K562 (cell line): ENCODE results near the gene ACAD8. TPM values are rescaled to one million over a fixed set of nuclear protein-coding genes. Genes with fewer than 3 reads are reported as not detected.
A peak's percentile ranks its signal among the peaks of the same experiment; 100 is the strongest.

Experiments used
- ATAC-seq: fragments of 200-7000 bp; cut with Tn5 transposase; 3 replicates; pipeline ENCODE4 v1.9.1; 2020; ENCODE audit warnings: moderate library complexity
- BruUV-seq: library from RNA; stranded (reverse); fragments of 400-500 nt; replicated peaks from 2 replicates; lab custom pipeline; 2021; lab: Mats Ljungman, UMichigan
- CTCF ChIA-PET: fragments of 300-600 bp; formaldehyde crosslinking; extraction: SDS; loops from one replicate; lab custom pipeline; 2021; ENCODE audit warnings: low intra/inter-chr PET ratio; lab: Yijun Ruan, JAX
- POLR2A ChIA-PET: fragments of 300-600, 350-650 bp; sonication (Branson Sonifier 250); formaldehyde crosslinking; extraction: SDS; loops from one replicate; lab custom pipeline; 2021; ENCODE audit warnings: antibody characterized with exemption, inconsistent platforms; lab: Yijun Ruan, JAX
- DNase-seq, 4 experiments: peaks; one replicate each; pipeline versions ENCODE4 v3.0.0 to v3.0.0-alpha.2; 2011 to 2018; ENCODE audit warnings: low spot score in 3 of 4, mixed read lengths in 3 of 4; ENCODE audit errors: extremely low read depth in 1 of 4
- FAIRE-seq: peaks from 2 replicates; lab custom pipeline; 2011; peaks lifted over from hg19 to GRCh38; lab: Jason Lieb, UNC
- H2AFZ ChIP-seq: 2 replicates; pipeline ENCODE4 v1.6.0; 2011; ENCODE audit warnings: low read depth, low read length, control low read depth, inconsistent platforms
- H3K27ac ChIP-seq: fragments of 200-600 bp; 3 replicates; pipeline ENCODE4 v1.8.0; 2011; ENCODE audit warnings: low read depth, mild to moderate bottlenecking, control low read depth, inconsistent platforms, low read length, moderate library complexity, mixed read lengths; ENCODE audit errors: extremely low read depth
- H3K27me3 ChIP-seq, 2 experiments: fragments of 300-600 bp in 1 of 2; 2 replicates in 1 of 2; 3 replicates in 1 of 2; pipeline versions ENCODE4 v1.6.0 to v1.8.0; 2011; ENCODE audit warnings: inconsistent platforms in 2 of 2, low read length in 2 of 2, mild to moderate bottlenecking in 1 of 2, mixed read lengths in 1 of 2, moderate library complexity in 1 of 2; ENCODE audit not compliant: control insufficient read depth in 2 of 2, insufficient read depth in 2 of 2
- H3K36me3 ChIP-seq: fragments of 300-600 bp; 3 replicates; pipeline ENCODE4 v1.8.0; 2011; ENCODE audit warnings: mild to moderate bottlenecking, low read length, inconsistent platforms; ENCODE audit not compliant: control insufficient read depth, insufficient read depth
- H3K4me1 ChIP-seq, 2 experiments: fragments of 200-600 bp in 1 of 2; replicated peaks in 1 of 2; 2 replicates in 1 of 2; 3 replicates in 1 of 2; pipeline versions ENCODE4 v1.5.1 to v1.8.0; 2011; ENCODE audit warnings: inconsistent platforms in 2 of 2, low read length in 2 of 2, mild to moderate bottlenecking in 1 of 2, mixed read lengths in 1 of 2, moderate library complexity in 1 of 2; ENCODE audit not compliant: control insufficient read depth in 2 of 2, insufficient read depth in 2 of 2
- H3K4me2 ChIP-seq: 2 replicates; pipeline ENCODE4 v1.6.1; 2011; ENCODE audit warnings: low read length, control low read depth, inconsistent platforms, mixed read lengths; ENCODE audit not compliant: insufficient read depth
- H3K4me3 ChIP-seq: fragments of 200-600 bp; sonication (generic), shearing (Covaris generic); 2 replicates; pipeline ENCODE4 v1.5.1; 2016; ENCODE audit warnings: control low read depth, inconsistent platforms
- H3K79me2 ChIP-seq: fragments of 200-600 bp; 3 replicates; pipeline ENCODE4 v1.8.0; 2011; ENCODE audit warnings: low read length, inconsistent platforms; ENCODE audit not compliant: control insufficient read depth, insufficient read depth
- H3K9ac ChIP-seq, 2 experiments: 2 replicates each; pipeline versions ENCODE4 v1.6.0 to v1.6.1; 2011; ENCODE audit warnings: low read depth in 2 of 2, low read length in 2 of 2, control low read depth in 1 of 2, inconsistent platforms in 1 of 2, mild to moderate bottlenecking in 1 of 2, mixed read lengths in 1 of 2; ENCODE audit not compliant: insufficient read depth in 1 of 2
- H3K9me1 ChIP-seq: one replicate; pipeline ENCODE4 v1.6.0; 2011; ENCODE audit warnings: inconsistent platforms, mild to moderate bottlenecking, low read length, moderate library complexity; ENCODE audit not compliant: control insufficient read depth, insufficient read depth
- H3K9me3 ChIP-seq: replicated peaks from 2 replicates; pipeline ENCODE4 v1.5.1; 2011; ENCODE audit warnings: low read depth, low read length, inconsistent platforms; ENCODE audit not compliant: control insufficient read depth, insufficient read depth
- H4K20me1 ChIP-seq: replicated peaks from 2 replicates; pipeline ENCODE4 v1.6.1; 2011; ENCODE audit warnings: low read length, inconsistent platforms, mixed read lengths; ENCODE audit not compliant: control insufficient read depth, insufficient read depth
- CBX8 ChIP-seq: fragments of 200-600 bp; sonication (generic); IDR thresholded peaks from 2 replicates; pipeline ENCODE4 v1.6.1; 2012; ENCODE audit warnings: borderline replicate concordance, mixed run types, low read depth, mild to moderate bottlenecking, moderate library complexity, mixed read lengths, low read length, control low read depth, inconsistent platforms; ENCODE audit not compliant: poor library complexity, severe bottlenecking; ENCODE audit errors: extremely low read depth
- POLR2G ChIP-seq: fragments of 200-400 bp; formaldehyde crosslinking; IDR thresholded peaks from 2 replicates; pipeline ENCODE4 v1.6.1; 2017; ENCODE audit warnings: low read depth, mild to moderate bottlenecking, antibody characterized with exemption, low read length, moderate library complexity
- ZBTB8A ChIP-seq: fragments of 450-650 bp; IDR thresholded peaks from 2 replicates; pipeline ENCODE4 v1.6.1; 2018; ENCODE audit warnings: mild to moderate bottlenecking, moderate library complexity; ENCODE audit not compliant: partially characterized antibody
- WGBS: fragments of 100-300 bp; shearing (Covaris generic); methylation state at CpG from one replicate; pipeline ENCODE4 v1.1.6; 2016; ENCODE audit warnings: low coverage, mixed read lengths; ENCODE audit not compliant: insufficient coverage; ENCODE audit errors: missing lambda C conversion rate; 5-methylcytosine and 5-hydroxymethylcytosine counted together
- in situ Hi-C: fragments of 300-500 bp; cut with MboI; formaldehyde crosslinking; loops from 4 replicates; pipeline ENCODE4 v1.15.0; 2018; ENCODE audit warnings: inconsistent platforms, mixed read lengths
- intact Hi-C: fragments of 100-400 bp; cut with micrococcal nuclease; formaldehyde crosslinking; loops from 2 replicates; pipeline ENCODE4 v1.14.2; 2022
- polyA plus RNA-seq, 8 experiments: library from polyadenylated mRNA; depleted of rRNA in 4 of 8; stranded (reverse) in 5 of 8; unstranded in 3 of 8; fragments of >200 nt; fragmentation: Nextera tagmentation in 2 of 8; fragmentation: Illumina TruSeq in 1 of 8; extraction: Ambion mirVana in 2 of 8; extraction: Trizol in 1 of 8; gene quantifications; 2 replicates each; pipeline versions ENCODE4 v1.2.1 to v1.2.3, GENCODE V29; 2011 to 2014; ENCODE audit warnings: inconsistent platforms in 1 of 8, missing spikeins in 1 of 8
- total RNA-seq, 7 experiments: library from RNA; depleted of rRNA in 6 of 7; stranded (reverse); fragments of >200 nt in 6 of 7; fragmentation: Illumina TruSeq in 2 of 7; extraction: Trizol in 2 of 7; gene quantifications; 2 replicates each; pipeline versions ENCODE4 v1.2.1 to v1.2.3, GENCODE V29; 2011 to 2021; ENCODE audit warnings: low replicate concordance in 1 of 7

The ACAD8 gene
- total and polyA plus RNA-seq, 9 of the 15 experiments (the other 6 are each of a cell fraction or from before 2014, with no cell fraction given): 6.5 to 34.1 (median 20.1) TPM

GRCh38 chr11:134245434-134245833, 7.9 kb upstream of the ACAD8 start:
- DNase-seq: no peak
- Histone ChIP-seq H2AFZ (no peak overlapping the region), H3K9me1 (no peaks in the 10 kb centered on the region), H3K4me2 (no peak overlapping the region), H3K36me3 (peaks cover 96% of the 10 kb centered on the region), H3K27ac (no peak overlapping the region), H3K4me1 (peaks cover 0 to 9% of the 10 kb centered on the region in 2 experiments; a peak in 1 of 5 replicates), H3K27me3 (no peaks in the 10 kb centered on the region), H4K20me1 (no peaks in the 10 kb centered on the region), H3K9me3 (no peaks in the 10 kb centered on the region), H3K9ac (no peak overlapping the region), H3K79me2 (no peaks in the 10 kb centered on the region), H3K4me3 (no peak overlapping the region)
- no peak for FAIRE-seq
- TF ChIP-seq POLR2G (0 out of 2 replicates have a peak, but pooled peaks have one; percentile 5), ZBTB8A (no peak)
- CTCF ChIA-PET: no interaction called here
- intact Hi-C loops (loop anchor here (2.0 kb wide), 1 partner anchor 39 kb away; no protein-coding TSS in a partner anchor), in situ Hi-C loops (no loop called here)
- POLR2A ChIA-PET: interaction anchor here (0.8 kb wide), 1 partner anchor 195 kb away, joined by 4 read pairs; no protein-coding TSS in a partner anchor
- 94% methylated on average over 12 of the region's 14 CpGs for WGBS
- no peak for ATAC-seq
- no TSS peak for BruUV-seq

- TF ChIP-seq CBX8: no peak
- ChIA-PET POLR2A (interaction anchor here (0.8 kb wide), 1 partner anchor 196 kb away, joined by 4 read pairs; no protein-coding TSS in a partner anchor), CTCF (no interaction called here)
- 97% methylated on average over 9 of the region's 11 CpGs for WGBS
- no TSS peak for BruUV-seq
- intact Hi-C loops (no loop called here), in situ Hi-C loops (no loop called here)
- no peaks in the 10 kb centered on the region for H3K9me1 ChIP-seq
- H3K4me2 ChIP-seq: no peak overlapping the region
- H2AFZ ChIP-seq: no peak overlapping the region
- no peak for DNase-seq
- no peak overlapping the region for H3K9ac ChIP-seq
- H3K4me1 ChIP-seq: peaks cover 0 to 9% of the 10 kb centered on the region in 2 experiments; a peak in 1 of 5 replicates
- no peaks in the 10 kb centered on the region for H4K20me1 ChIP-seq
- H3K4me3 ChIP-seq: no peak overlapping the region
- no peaks in the 10 kb centered on the region for H3K79me2 ChIP-seq
- H3K9me3 ChIP-seq: no peaks in the 10 kb centered on the region
- H3K36me3 ChIP-seq: peaks cover 96% of the 10 kb centered on the region
- no peak for FAIRE-seq
- no peaks in the 10 kb centered on the region for H3K27me3 ChIP-seq
- H3K27ac ChIP-seq: no peak overlapping the region
- no peak for ATAC-seq
Measured at GRCh38 chr11:134246100-134246499, 7.3 kb upstream of the ACAD8 start.
